Smooth muscle cell (in vitro differentiated cells): ENCODE data around the gene TSC22D3. TPM values are rescaled to one million over a fixed set of nuclear protein-coding genes. Genes with fewer than 3 reads are reported as not detected.

Source experiments
- DNase-seq: peaks from one replicate; lab custom pipeline; 2025; ENCODE audit not compliant: unreplicated experiment; lab: John Stamatoyannopoulos, UW
- H2AFZ ChIP-seq: fragments of 200-600 bp; sonication (generic); 2 replicates; pipeline ENCODE4 v1.6.0; 2016; ENCODE audit warnings: antibody characterized with exemption, low read depth, mild to moderate bottlenecking
- H3F3A ChIP-seq: fragments of 200-600 bp; sonication (generic); 2 replicates; pipeline ENCODE4 v1.6.0; 2017; ENCODE audit warnings: antibody characterized with exemption, low read depth
- H3K27ac ChIP-seq: fragments of 200-600 bp; sonication (generic); 2 replicates; pipeline ENCODE4 v1.5.1; 2016; ENCODE audit warnings: low read depth, mild to moderate bottlenecking
- H3K27me3 ChIP-seq: fragments of 200-600 bp; sonication (generic); 2 replicates; pipeline ENCODE4 v1.6.1; 2016; ENCODE audit warnings: low read depth, mild to moderate bottlenecking
- H3K36me3 ChIP-seq: fragments of 200-600 bp; sonication (generic); 2 replicates; pipeline ENCODE4 v1.5.1; 2016; ENCODE audit warnings: low read depth
- H3K4me1 ChIP-seq: fragments of 200-600 bp; sonication (generic); 2 replicates; pipeline ENCODE4 v1.5.1; 2016; ENCODE audit warnings: low read depth
- H3K4me2 ChIP-seq: fragments of 200-600 bp; sonication (generic); 2 replicates; pipeline ENCODE4 v1.6.0; 2016; ENCODE audit warnings: mild to moderate bottlenecking
- H3K4me3 ChIP-seq: fragments of 200-600 bp; sonication (generic); 2 replicates; pipeline ENCODE4 v1.5.1; 2016; ENCODE audit warnings: mild to moderate bottlenecking
- H3K79me2 ChIP-seq: fragments of 200-600 bp; sonication (generic); 2 replicates; pipeline ENCODE4 v1.6.0; 2016; ENCODE audit warnings: low read depth, mild to moderate bottlenecking
- H3K9ac ChIP-seq: fragments of 200-600 bp; sonication (generic); 2 replicates; pipeline ENCODE4 v1.6.0; 2016; ENCODE audit warnings: low read depth
- H3K9me3 ChIP-seq: fragments of 200-600 bp; sonication (generic); replicated peaks from 2 replicates; pipeline ENCODE4 v1.5.1; 2016; ENCODE audit warnings: low read depth
- H4K20me1 ChIP-seq: fragments of 200-600 bp; sonication (generic); 2 replicates; pipeline ENCODE4 v1.6.0; 2016; ENCODE audit warnings: low read depth
- CTCF ChIP-seq: fragments of 200-600 bp; sonication (generic); IDR thresholded peaks from 2 replicates; pipeline ENCODE4 v1.5.1; 2017; ENCODE audit warnings: borderline replicate concordance, mild to moderate bottlenecking, antibody characterized with exemption; ENCODE audit not compliant: insufficient read depth, poor library complexity, severe bottlenecking
- WGBS: methylation state at CpG from one replicate; pipeline ENCODE4 v1.1.7; 2016; ENCODE audit warnings: low lambda C conversion rate; 5-methylcytosine and 5-hydroxymethylcytosine counted together
- polyA plus RNA-seq: library from polyadenylated mRNA; unstranded; fragments of >200 nt; fragmentation: Nextera tagmentation; extraction: Ambion mirVana; gene quantifications from 2 replicates; pipeline ENCODE4 v1.2.1, GENCODE V29; 2016
- total RNA-seq: library from RNA; depleted of rRNA; stranded (reverse); fragments of >200 nt; gene quantifications from 2 replicates; pipeline ENCODE4 v1.2.3, GENCODE V29; 2014

TSC22D3 gene
- total and polyA plus RNA-seq, 2 experiments from 2014 or later, result 144 to 271 TPM

DNA sequence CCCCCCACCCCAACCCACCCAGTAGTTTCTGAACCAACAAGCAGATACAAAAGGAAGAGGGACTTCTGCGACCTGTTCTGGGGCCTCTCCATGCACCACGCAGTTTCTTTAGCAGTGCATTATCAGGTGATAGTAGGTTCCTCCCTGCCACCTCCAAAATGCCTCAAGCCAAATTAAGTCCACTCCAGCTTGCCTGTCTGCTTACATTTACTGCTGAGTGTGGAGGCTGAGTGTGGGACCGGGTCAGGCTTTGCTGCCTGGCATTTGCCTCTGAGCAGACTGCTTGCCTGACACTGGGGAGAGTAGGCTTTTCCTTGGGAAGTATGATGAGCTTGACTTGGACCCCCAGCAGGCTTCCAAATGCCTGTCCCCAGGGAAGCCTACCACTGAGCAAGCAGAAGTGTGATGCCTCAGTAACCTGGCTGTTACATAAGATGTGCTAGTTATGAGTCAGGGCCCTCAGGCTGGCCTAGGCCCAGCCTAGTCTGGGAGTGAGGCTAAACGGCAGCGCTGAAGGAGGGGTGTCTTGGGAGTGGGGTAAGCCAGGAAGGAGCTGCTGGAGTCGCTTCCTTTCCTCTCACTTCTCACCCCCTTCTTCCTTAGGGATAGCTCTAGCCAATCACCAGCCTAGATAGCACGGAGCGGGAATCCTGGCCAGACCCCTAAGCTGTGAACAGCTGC, 9.0 kb downstream of the TSC22D3 start:
- WGBS, result 67% methylated on average over 8 of the region's 8 CpGs
- no peaks in the 10 kb centered on the region for H3K4me1 ChIP-seq
- H3K36me3 ChIP-seq, result no peaks in the 10 kb centered on the region
- H3K4me2 ChIP-seq, result no peak overlapping the region
- H3F3A ChIP-seq, result no peaks in the 10 kb centered on the region
- no peak for DNase-seq
- no peak overlapping the region for H3K9ac ChIP-seq
- H3K9me3 ChIP-seq, result no peaks in the 10 kb centered on the region
- no peak for TF ChIP-seq CTCF
- no peaks in the 10 kb centered on the region for H3K79me2 ChIP-seq
- no peaks in the 10 kb centered on the region for H4K20me1 ChIP-seq
- no peak overlapping the region for H3K4me3 ChIP-seq
- no peak overlapping the region for H3K27ac ChIP-seq
- H2AFZ ChIP-seq, result no peak overlapping the region
- peaks cover 5% of the 10 kb centered on the region for H3K27me3 ChIP-seq

- no peaks in the 10 kb centered on the region for H3F3A ChIP-seq
- H3K27ac ChIP-seq, result no peak overlapping the region
- no peak overlapping the region for H3K4me3 ChIP-seq
- H3K4me2 ChIP-seq, result no peak overlapping the region
- H2AFZ ChIP-seq, result no peak overlapping the region
- H3K9ac ChIP-seq, result no peak overlapping the region
- WGBS, result 91% methylated on average over 11 of the region's 11 CpGs
- DNase-seq, result no peak
- no peaks in the 10 kb centered on the region for H3K9me3 ChIP-seq
- no peaks in the 10 kb centered on the region for H3K4me1 ChIP-seq
- H3K36me3 ChIP-seq, result no peaks in the 10 kb centered on the region
- TF ChIP-seq CTCF, result no peak
- no peaks in the 10 kb centered on the region for H3K79me2 ChIP-seq
- no peaks in the 10 kb centered on the region for H4K20me1 ChIP-seq
- no peaks in the 10 kb centered on the region for H3K27me3 ChIP-seq
Measured at GRCh38 chrX:107764845-107765608, 10.6 kb downstream of the TSC22D3 start.

- no peak overlapping the region for H2AFZ ChIP-seq
- no peaks in the 10 kb centered on the region for H3K36me3 ChIP-seq
- no peaks in the 10 kb centered on the region for H3K27me3 ChIP-seq
- H3F3A ChIP-seq, result no peaks in the 10 kb centered on the region
- H4K20me1 ChIP-seq, result no peaks in the 10 kb centered on the region
- no peak for DNase-seq
- no peak overlapping the region for H3K27ac ChIP-seq
- H3K9ac ChIP-seq, result no peak overlapping the region
- H3K4me2 ChIP-seq, result no peak overlapping the region
- H3K4me1 ChIP-seq, result no peaks in the 10 kb centered on the region
- H3K79me2 ChIP-seq, result no peaks in the 10 kb centered on the region
- no peak for TF ChIP-seq CTCF
- H3K9me3 ChIP-seq, result no peaks in the 10 kb centered on the region
- 92% methylated on average over 1 of the region's 1 CpG for WGBS
- H3K4me3 ChIP-seq, result no peak overlapping the region
Measured at GRCh38 chrX:107763647-107764046, 11.9 kb downstream of the TSC22D3 start.
